NK-92 (cell line): Measurements from ENCODE around the gene ZNF614.
"Not testable (repeated sequence)": the region's sequence is repeated elsewhere in the genome, so short reads cannot be mapped to it uniquely, and the experiment has no call there.

Source experiments
- DNase-seq: peaks from one replicate; lab custom pipeline; 2025; ENCODE audit not compliant: unreplicated experiment; lab: John Stamatoyannopoulos, UW

Gene ZNF614

GRCh38 chr19:51993422-51993821, 34.8 kb downstream of the ZNF614 start:
- no peak for DNase-seq

DNA sequence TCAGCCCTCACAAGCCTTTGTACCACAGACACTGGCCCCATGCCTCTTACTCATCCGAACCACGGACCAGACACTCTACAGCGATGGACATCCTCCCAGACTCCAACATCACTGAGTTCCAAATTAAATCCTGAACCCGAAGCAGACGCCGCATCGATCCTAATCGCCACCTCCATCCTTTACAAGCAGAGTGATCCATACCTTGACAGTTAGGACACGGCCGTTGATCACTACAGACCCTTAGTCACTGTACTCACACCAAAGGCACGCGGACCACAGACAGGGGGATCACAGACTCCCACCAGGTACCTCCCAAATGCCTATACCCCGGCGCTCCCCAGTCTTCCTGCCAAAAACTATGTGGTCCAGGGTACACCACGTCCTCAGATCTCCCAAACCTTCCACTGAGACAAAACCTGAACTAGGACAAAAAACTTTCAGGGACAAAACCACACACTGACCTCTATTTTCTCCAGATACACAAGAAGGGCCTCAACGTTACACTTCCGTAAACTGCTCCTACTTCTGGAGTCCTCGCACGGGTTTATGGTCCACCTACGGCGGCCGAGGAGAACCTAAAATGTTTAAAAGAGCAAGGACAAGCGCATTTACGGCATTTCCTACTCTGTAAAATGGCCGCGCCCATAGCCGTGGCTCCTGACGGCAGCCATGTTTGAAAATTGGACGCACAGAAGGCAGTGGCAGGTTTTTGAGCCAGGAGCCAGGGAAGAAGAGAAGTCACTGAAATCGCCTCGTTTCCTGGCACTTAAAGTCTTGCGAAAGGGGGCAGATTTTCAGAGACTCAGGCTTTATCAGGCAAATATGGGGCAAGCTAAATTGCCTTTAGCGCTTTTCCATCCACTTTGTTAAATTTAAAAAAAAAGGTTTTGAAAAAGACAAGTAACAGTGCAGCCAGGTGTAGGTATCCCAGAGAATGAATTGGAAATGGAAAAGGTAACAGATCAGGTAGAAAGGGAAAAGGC, 41.6 kb downstream of the ZNF614 start, which contains the start of gene ZNF350:
TSS of gene ZNF350 (minus strand) at position 532 of the 983 bp plus-strand sequence. CDS start 12,480 bp downstream, outside the sequence.
- DNase-seq = peak; percentile 13

- no peak for DNase-seq
These were observed 44.8 kb downstream of the ZNF614 start for GRCh38 chr19:51983361-51983760.

DNA sequence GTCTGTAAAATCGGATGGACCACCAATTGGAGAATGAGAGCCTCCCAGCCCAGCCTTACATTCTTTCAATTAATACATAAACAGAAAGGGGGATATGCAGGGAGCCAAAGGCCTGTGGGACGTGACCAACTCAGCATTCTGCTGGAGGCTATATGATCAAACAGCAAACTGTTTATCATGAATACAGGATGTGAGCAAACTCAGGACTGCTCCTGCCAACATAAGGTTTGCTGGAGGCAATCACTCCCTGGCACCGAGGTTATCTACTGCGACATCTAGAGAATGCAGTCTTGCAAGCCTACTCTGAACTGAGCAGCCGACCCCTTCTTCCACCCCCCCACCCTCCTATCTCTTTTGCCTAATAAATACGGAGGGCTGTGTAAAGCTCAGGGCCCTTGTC, 47.3 kb downstream of the ZNF614 start:
- not testable (repeated sequence) for DNase-seq

GRCh38 chr19:51980116-51980736, 48.0 kb downstream of the ZNF614 start:
- no peak for DNase-seq

- DNase-seq = no peak
These were observed 49.3 kb downstream of the ZNF614 start for GRCh38 chr19:51978882-51979281.

DNA sequence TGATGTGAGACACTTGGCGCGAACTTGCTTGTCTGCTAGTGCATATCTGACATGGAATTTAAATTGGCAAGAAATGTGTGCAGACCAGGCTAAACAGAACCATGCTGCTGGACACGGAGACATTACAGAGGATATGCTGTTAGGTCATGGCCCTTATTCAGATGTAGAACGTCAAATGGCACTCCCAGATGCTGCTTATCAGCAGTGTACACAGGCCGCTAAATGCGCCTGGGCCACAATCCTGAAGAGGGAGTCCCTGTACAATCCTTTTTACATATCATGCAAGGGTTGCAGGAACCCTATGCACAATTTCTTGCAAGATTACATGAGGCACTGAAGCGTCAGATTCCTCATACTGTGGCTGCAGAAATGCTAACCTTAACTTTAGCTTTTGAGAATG, 50.8 kb downstream of the ZNF614 start:
- no peak for DNase-seq

- no peak for DNase-seq
These were observed 51.3 kb downstream of the ZNF614 start for GRCh38 chr19:51976852-51977251.

DNA sequence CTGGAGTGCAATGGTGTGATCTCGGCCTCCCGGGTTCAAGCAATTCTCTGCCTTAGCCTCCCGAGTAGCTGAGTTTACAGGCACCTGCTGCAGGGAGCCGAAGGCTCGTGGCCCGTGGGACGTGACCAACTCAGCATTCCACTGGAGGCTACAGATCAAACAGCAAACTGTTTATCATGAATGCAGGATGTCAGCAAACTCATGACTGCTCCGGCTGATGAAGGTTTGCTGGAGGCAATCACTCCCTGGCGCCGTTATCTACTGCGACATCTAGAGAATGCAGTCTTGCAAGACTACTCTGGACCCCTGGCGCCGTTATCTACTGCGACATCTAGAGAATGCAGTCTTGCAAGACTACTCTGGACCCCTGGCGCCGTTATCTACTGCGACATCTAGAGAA, 52.4 kb downstream of the ZNF614 start:
- not testable (repeated sequence) for DNase-seq

DNA sequence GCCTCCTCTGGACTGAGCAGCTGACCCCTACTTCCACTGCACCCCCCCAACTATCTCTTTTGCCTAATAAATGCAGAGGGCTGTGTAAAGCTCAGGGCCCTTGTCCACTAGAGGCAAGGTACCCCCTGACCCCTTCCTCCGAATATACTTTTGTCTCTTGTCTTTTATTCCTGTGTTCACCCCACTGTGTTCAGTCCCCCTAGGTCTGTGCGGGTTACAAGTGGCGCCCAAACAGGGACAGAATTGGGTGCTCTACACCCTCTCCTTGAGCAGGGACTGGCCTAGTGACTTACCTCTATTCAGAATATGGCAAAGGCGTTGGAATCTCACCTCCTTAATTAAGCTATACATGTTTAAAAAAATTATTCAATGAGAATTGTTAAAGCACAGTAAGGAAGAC, 56.6 kb downstream of the ZNF614 start:
- no peak for DNase-seq

GRCh38 chr19:51970718-51971117, 57.5 kb downstream of the ZNF614 start:
- DNase-seq = no peak

DNA sequence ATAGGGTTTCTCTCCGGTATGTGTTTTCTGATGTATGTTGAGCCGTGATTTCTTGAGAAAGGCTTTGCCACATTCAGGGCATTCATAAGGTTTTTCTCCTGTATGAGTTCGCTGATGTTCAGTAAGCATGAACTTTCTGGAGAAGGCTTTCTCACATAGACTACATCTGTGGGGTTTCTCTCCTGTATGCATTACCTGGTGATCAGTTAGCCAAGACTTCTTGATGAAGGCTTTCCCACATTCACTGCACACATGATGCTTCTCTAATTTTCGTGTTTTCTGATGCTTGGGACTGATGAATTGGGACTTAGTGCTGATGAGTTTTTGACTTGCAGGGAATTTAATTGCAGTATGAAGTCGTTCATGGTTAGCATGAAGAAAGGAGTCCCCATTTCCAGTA, 62.6 kb downstream of the ZNF614 start:
- no peak for DNase-seq
